ENCODE results near the gene SLC8A2.
A peak's percentile ranks its signal among the peaks of the same experiment; 100 is the strongest.
"Not testable (repeated sequence)": the region's sequence is repeated elsewhere in the genome, so short reads cannot be mapped to it uniquely, and the experiment has no call there.

Gene SLC8A2

DNA sequence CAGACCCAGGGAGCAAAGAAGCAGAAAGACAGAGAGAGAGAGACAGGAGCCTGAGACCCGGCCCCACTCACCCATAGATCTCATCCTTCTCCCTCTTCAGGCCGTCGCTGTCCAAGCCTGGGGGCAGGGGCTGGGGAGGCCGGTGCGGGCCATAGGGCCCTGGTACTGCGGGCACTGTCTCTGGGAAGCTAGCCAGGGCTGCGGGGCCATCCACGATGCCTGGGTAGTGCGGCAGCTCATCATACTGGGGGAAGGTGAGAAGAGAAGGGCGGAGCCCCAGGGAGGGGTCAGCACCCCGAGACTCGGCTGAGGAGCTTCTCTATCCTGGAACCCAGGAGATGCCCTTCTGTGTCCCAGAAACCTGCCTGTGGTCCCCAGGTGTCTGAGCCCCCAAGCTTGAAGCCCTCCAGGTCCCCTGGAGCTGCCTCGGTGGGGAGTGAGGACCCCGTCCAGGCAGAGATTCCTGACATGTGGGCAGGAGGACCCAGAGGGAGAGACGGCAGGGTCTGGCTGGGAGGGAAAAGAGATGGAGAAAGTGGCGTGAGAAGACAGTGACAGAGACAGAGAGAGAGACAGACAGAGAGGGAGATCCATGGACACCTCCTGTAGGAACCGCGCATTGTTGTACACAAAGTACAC, 54.5 kb downstream of the SLC8A2 start:
- TF ChIP-seq, protein P1, sequence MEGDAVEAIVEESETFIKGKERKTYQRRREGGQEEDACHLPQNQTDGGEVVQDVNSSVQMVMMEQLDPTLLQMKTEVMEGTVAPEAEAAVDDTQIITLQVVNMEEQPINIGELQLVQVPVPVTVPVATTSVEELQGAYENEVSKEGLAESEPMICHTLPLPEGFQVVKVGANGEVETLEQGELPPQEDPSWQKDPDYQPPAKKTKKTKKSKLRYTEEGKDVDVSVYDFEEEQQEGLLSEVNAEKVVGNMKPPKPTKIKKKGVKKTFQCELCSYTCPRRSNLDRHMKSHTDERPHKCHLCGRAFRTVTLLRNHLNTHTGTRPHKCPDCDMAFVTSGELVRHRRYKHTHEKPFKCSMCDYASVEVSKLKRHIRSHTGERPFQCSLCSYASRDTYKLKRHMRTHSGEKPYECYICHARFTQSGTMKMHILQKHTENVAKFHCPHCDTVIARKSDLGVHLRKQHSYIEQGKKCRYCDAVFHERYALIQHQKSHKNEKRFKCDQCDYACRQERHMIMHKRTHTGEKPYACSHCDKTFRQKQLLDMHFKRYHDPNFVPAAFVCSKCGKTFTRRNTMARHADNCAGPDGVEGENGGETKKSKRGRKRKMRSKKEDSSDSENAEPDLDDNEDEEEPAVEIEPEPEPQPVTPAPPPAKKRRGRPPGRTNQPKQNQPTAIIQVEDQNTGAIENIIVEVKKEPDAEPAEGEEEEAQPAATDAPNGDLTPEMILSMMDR (conservative IDR thresholded peaks at IDR 0.05), result no peak
- no peak overlapping the region for H3K27ac ChIP-seq

DNA sequence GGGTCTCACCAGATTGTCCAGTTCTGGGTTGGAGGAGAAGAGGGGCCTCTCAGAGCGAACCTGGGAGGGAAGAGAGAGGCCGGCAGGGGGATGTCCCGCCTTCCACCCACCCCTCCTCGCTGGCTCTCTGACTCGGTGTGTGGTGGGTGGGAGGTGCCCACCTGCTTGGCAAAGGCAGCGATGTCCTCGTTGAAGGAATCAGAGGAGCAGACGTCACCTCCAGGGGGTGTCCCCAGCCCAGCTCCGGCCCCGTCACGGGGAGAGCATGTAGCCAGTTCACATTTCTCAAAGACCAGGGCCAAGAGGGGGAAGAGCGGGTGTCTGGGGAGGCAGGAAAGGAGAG, 55.1 kb downstream of the SLC8A2 start:
- no peak overlapping the region for H3K27ac ChIP-seq
- TF ChIP-seq, protein P1 (conservative IDR thresholded peaks at IDR 0.05), result no peak

DNA sequence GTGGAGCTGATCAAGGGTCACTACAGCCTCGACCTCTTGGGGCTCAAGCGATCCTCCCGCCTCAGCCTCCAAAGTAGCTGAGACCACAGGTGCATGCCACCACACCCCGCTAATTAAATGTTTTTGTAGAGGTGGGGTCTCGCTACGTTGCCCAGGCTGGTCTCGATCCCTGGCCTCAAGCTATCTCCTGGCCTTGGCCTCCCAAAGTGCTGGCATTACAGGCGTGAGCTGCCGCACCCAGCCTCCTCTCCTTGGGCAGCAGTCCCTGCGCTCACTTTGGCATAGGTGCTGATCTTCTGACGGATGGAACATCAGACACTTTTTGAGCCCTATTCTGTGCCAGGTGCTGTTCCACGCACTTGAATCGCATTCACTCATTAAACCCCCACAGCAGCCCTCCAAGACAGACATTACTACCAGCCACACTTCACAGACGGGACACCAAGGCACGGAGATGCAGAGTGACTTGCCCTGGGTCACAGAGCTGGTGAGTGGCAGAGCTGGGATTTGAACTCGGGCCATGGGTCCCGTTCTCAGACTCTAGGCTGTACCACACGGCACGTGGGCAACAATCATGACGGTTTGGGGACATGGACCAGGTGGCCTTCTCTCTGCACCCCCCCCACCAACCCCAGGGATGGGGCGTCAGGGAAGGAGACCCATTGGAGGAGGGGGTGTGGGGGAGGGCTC, 55.6 kb downstream of the SLC8A2 start:
- no peak overlapping the region for H3K27ac ChIP-seq
- TF ChIP-seq, protein P1 (conservative IDR thresholded peaks at IDR 0.05), result no peak

DNA sequence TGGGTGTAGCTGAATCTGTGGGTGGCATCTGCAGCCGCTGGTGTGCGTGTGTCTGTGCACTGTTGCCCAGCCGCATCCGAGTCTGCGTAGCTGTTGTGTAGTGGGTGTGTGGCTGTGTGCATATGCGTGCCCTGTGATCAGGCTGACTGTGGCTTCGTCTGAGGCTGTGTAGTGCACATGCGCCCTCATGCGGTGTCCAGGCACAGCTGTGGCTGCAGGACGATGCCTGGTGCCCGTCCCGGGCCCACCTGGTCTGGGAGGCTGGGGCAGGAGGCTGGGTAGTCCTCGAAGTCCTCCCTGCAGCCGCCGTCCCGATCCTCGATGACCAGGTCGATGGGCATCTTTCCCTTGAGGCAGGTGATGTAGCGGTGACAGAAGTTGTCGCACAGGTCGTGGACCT, 57.2 kb downstream of the SLC8A2 start:
- TF ChIP-seq, protein P1 (conservative IDR thresholded peaks at IDR 0.05), result peak; percentile 85
- no peak overlapping the region for H3K27ac ChIP-seq

DNA sequence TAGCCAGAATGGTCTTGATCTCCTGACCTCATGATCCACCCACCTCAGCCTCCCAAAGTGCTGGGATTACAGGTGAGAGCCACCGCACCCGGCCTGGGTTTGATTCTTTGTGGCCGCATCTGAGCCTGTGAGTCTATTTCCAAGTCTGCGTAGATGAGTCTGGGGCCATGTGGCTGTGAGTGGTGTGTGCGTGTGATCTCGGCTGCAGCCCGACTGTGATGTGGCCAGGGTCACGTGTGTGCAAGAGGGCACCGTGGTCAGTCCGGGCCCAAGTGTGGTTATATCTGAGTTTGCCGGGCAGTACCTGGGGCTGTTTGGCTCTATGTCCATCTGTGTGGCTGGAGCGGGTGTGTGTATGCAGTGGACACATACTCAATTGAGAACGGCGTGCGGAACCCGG, 57.8 kb downstream of the SLC8A2 start:
- TF ChIP-seq, protein P1 (conservative IDR thresholded peaks at IDR 0.05), result no peak

DNA sequence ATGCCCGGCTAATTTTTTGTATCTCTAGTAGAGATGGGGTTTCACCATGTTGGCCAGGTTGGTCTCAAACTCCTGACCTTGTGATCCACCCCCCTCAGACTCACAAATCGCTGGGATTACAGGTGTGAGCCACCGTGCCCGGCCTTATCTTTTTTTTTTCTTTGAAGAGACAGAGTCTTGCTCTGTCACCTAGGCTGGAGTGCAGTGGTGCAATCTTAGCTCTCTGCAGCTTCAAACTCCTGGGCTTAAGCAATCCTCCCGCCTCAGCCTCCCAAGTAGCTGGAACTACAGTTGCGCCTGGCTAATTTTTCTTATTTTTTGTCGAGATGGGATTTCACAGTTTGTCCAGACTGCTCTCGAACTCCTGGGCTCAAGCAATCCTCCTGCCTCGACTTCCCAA, 60.0 kb downstream of the SLC8A2 start:
- not testable (repeated sequence) for H3K27ac ChIP-seq

More for the DNA sequence above, 57.8 kb downstream of the SLC8A2 start:
- no peak overlapping the region for H3K27ac ChIP-seq

DNA sequence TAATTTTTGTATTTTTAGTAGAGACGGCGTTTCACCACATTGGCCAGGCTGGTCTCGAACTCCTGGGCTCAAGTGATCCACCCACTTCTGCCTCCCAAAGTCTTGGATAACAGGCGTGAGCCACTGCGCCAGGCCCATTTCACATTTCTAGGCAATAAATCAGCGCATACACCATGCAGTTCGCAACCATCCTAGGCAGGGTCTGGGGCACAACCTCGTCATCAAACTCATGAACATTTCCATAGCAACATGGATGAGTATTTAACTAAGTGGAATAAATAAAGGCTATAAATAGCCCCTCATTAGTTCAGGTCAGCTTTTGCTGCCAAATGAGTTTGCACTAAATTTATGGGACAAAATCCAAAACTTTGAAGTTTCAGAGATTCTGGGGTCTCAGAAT, 60.6 kb downstream of the SLC8A2 start:
- TF ChIP-seq, protein P1 (conservative IDR thresholded peaks at IDR 0.05), result no peak

More for the DNA sequence above, 60.6 kb downstream of the SLC8A2 start:
- no peak overlapping the region for H3K27ac ChIP-seq

All from VCaP (cell line).